ENCODE results near the gene POLR3H.

DNA sequence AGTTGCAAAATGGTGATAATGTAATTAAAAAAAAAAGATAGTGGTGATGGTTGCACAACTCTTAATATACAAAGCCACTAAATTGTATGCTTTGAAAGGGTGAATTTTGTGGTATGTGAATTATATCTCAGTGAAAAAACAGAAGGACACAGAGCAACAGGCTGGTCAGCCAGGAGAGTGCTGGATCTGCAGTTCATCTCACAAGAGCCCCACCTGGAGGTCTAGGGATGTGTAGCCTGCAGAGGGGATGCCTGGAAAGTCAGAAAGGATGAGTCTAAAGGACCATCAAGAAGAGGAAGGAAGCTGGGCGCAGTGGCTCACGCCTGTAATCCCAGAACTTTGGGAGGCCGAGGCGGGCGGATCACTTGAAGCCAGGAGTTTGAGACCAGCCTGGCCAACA lies 9.0 kb downstream of the POLR3H start:
- TF ChIP-seq POLR2A (IDR thresholded peaks at IDR 0.05; ENCODE audit: low read length) = no peak
- no peak for TF ChIP-seq GATA1 (IDR thresholded peaks at IDR 0.05; ENCODE audit: low read depth, low read length)

Measured in erythroblast (primary cell).